Kidney glomerular epithelial cell (primary cell): ENCODE results near the gene MRPL55.

ENCODE experiments used
- DNase-seq: peaks from one replicate; lab custom pipeline; 2025; lab: John Stamatoyannopoulos, UW

The MRPL55 gene

DNA sequence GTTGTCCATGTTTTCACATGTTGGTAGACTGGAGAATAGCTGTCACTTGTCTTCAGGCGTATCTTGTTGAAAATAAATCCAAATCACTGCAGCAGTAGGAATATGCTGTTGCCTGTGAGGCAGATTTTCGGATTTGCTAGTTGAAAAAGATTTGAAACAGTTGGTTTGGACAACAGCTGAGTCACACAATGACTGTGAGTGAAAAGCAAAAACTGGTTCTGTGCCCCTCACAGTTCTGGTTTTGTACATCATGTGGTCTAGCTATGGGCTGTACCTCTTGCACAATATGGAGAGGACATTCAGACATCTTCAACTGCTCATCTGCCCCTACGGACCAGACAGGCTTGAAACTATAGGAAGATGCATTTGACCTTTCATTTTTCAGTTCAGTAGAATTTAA is 24.8 kb downstream of the MRPL55 start:
- DNase-seq, result no peak

DNA sequence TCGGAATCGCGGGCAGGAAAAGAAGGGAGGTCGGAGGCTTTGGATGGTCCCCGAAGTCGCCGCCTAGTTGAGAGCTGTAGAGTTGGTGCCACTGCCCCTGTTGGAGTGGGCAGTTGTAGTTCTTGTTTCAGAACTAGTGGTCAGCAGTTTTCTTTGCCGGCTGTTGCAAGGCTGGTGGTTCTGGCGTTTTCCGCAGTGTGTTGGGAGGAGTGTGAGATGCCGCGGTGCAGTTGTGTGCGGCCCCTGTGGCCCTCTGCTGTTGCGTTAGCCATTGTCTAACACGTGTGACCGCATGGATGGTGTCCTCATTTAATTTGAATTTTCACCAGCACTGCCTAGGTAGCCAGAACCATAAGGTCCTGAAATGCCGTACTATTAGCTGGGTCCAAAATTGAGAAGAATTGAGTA is 25.2 kb downstream of the MRPL55 start:
- peak; percentile 35 for DNase-seq

DNA sequence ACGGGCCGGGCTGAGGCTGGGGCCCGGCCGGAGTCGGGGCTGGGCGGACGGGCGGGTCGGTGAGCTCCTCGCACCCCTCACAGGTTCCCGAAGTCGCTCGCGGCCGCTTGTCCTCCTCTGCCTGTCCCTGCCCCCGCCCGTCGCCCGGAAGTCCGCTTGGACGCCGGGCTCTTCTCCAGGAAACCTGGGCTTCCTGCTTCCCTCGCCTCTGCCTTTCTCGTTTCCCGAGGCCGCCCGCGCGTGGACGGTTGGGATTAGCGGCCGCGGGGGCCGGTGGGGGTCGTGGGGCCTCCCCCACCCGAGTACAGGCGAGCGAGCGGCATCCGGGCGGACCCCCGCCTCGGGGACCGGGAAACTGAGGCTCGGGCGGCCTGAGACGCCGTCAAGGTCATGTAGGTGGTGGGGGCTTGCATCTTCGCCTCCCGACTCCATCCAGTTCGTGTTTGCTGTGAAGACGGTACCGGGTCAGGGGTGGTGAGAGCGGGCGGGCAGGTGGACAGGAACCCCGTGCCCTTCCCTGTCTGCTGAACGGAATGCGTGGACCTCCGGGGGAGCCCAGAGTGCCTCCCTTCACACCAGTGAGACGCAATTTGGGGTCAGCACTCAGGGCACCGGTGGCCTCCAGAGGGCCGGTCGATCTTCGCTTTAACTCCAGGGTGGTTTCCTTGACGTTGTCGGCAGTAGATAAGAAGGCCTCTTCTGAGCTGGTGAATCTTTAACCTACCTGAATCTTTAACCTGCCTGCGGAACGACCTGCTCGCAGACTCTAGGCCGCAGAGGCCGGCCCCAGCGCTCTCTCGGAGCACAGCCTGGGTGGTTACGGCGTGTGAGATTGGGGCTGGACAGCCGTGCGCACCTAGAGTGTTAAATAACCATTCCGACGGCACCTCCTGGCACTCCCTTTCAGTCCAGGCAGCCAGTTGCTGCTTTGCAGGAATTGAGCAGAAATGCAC is 25.9 kb downstream of the MRPL55 start:
- DNase-seq, result no peak

DNA sequence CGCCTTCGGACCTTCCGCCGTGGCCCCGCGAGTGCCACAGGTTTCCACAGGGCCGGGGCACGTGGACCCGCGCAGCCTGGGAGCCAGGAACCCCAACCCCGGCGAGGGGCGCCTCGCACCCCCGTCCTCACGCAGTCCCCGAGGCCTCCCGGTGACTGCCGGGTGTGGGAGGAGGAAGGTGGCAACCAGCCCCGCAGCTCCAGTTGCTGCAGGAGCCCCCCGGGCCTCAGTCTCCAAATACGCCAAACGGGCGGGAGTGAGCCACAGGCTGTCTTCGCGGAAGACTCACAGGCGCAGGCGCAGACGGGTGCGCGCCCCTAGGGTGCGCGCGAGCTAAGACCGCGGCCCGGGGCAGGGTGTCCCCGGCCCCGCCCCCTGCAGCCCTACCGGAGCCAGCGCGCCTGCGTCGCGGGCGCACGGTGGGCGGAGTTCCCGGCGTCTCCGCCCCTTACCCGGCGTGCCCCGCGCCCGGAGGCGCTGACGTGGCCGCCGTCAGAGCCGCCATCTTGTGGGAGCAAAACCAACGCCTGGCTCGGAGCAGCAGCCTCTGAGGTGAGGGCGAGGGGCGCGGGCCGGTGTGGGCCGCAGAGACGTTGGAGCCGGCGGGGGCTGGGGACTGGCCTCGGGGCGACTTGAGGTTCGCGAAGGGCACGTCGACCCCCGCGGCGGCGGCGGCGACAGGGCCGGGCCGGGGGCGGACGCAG is 26.7 kb downstream of the MRPL55 start, which contains the start of gene ARF1:
TSS of gene ARF1 (plus strand) at position 495 of the 704 bp plus-strand sequence. CDS start 14,407 bp downstream, outside the sequence.
- DNase-seq, result peak; percentile 85

DNA sequence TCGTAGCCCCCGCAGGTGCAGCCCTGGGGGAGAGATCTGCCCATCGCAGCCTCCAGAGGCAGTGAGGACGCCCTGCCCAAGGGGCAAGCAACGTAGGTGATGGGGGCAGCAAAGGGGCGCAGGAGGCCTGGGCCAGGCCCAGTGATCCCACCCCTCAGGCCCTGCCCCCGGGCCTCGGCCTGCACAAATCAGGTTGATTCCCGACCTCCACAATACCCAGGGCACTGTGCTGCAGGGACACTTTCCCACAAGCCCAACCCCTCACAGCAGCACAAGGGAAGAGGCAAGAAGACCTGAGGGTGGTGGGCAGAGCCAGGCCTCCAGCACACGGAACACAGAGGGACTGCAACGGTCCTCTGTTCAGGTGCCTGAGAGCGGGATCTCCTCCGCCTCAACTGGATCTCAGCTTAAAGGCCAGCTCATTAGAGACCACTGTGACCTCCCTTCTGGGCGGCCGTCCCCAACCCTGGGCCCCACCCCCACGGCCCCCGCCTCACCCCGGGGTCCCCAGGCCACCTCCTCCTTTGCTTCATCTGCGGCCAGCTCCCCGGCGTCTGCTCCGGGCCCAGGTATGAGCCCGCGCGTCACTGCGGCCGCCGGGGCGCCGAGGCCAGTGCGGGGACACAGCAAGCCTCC is 27.4 kb downstream of the MRPL55 start:
- DNase-seq, result no peak

DNA sequence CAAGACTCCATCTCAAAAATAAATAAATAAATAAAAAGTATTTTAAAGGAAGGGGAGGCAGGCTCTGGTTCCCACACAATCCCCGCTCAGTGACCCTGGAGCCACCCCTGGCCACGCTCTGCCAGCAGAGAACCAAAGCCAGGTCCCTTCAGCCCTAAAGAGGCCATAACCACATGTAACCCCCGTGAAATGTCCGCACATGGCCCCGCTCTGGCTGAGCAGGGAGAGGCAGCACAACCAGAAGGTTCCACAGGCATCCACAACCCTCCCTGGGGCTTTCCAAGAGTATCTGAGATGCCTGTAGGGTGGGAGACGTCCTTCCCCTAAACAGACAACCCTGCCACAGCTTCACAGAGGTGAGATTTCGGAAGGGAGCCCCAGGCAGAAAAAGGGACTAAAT is 28.0 kb downstream of the MRPL55 start:
- DNase-seq, result no peak

DNA sequence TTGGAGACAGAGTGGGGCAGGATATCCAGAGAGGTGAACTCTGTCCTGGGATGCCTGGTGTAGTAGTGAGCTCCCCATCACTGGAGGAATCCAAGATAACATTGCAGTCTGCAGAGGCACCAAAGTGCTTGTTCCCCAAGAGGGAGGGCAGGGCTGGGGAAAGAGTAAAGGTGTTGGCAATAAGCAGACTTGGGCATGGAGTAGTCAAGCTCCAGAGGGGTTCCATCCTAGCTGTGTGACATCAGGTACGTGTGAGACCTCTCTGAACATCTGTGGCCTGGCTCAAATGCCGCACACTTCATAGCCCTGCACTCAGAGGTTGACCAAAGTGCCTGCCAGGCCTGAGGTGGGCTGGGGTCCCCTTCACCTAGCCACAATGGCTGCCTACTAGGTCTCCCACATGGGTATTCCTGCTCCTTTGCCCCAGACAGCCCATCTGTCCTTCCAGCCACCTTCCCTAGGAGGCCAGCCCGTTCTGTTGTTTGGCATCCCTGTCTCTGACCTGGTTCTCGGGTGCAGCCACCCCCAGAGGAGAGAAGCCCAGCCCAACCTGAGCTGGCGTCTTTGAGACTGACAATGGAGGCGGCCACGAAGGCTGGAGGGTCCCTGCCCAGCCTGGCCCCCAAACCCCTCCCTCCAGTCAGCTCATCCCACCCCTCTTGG is 29.4 kb downstream of the MRPL55 start:
- DNase-seq, result no peak

DNA sequence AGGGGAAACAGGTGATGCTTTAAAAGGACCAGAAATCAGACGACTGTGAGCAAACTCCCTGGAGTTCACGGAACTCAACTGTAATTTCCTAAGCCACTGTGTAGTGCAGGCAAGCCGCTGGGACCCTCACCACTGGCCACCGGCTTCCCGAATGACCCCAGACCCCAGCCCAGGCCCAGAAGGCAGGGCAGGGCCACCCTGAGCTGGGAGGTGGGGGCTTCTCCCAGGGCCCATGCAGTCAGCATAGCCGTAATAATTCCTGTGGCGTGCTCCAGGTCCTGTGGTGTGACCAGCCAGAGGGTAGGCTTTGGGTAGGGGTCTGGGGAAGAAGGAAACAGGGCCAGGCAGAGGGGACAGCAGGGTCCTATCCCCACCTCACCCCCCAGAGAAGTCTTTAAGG is 30.1 kb downstream of the MRPL55 start:
- DNase-seq, result no peak

DNA sequence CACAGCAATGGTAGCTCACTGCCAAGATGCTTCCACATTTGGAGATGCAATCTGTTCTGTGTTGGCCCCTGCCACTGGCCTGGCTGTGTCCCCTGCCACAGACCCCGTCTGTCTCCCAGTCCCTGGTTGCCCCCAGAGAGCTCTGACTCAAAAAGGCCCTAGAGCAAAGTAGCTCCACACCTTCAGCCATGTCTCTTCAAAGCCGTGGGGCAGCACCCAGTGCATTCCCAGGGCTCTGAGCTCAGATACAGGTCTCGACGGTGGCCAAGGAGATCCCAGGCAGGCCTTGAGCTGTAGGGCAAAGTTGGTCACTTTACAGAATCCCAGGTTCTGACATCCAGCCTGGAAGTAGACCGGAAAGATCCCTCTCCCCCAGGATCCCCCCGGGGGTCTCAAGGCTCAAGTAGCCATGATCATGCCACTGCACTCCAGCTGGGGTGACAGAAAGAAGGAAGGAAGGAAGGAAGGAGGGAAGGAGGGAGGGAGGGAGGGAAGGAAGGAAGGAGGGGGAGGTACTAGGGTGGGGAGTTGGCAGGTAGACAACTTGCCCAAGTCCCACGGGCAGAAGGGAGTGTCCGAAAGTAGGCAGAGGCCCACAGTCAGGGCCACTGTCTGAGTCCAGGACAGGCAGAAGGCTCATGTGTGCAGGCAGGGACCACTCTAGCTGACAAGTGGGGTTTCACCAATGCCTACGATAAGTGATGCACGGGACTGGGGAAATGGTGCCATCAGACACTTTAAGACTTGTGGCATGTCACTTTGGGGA is 31.4 kb downstream of the MRPL55 start:
- DNase-seq, result no peak

DNA sequence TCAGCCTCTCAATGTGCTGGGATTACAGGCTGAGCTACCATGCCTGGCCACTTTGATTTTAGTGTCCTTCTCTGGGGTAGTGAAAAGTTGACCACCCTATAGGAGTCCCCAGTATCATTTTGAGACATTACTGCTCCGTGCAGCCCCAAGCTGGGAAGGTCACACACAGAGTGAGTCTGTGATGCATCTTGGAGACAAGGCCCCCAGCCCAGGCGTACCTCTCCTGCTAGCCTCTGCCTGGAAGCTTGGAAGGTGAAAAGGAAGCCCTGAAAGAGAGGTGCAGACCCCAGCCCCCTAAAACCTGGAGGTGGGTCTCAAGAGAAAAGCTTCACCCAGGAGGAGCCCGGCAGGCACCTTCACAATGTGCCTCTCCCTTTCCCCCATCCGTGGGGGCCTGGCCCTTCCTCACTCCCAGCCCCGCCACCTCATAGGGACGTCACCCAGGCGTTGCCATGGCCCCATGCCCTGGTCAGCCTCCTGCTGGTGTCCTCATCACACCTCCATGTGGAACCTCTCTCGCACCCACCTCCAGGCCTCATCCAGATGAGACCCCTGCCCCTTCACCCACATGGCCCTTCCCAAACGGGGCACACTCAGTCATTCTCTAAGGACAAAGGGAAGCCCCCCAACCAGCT is 32.2 kb downstream of the MRPL55 start:
- DNase-seq, result no peak

DNA sequence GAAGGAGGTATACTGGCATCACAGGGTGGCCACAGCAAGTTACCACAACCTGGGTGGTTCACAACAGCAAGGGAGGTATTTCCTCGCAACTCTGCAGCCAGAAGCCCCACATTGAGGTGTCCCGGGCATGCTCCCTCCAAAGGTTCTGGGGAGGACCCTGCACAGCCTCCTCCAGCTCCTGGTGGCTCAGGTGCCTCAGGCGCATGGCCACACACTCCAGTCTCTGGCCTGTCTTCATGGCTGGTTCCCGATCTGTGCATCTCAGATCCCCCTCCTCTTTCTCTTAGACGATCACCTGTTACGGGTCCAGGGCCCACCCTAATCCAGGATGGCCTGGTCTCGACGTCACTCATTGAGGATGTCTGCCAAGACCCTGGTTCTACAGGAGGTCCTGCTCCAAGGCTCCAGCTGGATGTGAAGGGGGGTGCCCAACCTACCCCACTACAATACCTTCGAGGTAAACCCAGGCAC is 33.3 kb downstream of the MRPL55 start:
- no peak for DNase-seq

DNA sequence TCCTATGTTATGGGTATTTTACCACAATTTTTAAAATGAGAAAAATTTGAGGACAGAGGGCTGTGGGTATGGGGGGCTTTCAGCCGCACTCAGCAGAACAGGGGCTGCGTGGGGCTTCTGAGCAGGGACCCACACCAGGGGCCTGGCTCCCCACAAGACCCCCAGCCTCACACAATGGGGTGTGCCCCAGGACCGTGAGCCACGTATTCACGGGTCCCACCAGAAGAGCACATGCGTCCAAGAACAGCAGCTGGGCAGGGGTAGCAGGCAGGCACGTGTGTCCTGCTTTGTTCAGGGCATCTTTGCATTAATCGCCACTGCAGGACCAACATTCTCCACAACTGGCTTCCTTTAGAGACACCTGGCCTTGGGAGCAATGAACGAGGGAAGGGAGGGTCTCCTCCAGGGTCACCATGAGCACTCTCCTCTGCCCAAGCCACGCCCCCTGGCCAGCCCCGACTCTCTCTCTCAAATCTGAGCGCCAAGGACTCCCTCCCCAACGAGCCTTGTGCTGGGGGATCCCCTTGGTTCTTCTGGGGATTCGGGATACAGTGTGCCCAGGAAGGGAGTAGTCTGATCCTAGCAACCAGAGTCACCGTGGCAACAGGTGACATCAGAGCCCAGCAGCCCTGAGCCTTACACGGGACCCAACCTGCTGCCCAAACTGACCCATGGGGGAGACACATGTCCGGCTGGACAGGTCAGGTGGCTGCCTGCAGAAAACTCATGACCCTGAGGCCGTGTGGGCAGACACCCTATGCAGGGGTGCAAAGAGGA is 34.0 kb downstream of the MRPL55 start:
- no peak for DNase-seq

DNA sequence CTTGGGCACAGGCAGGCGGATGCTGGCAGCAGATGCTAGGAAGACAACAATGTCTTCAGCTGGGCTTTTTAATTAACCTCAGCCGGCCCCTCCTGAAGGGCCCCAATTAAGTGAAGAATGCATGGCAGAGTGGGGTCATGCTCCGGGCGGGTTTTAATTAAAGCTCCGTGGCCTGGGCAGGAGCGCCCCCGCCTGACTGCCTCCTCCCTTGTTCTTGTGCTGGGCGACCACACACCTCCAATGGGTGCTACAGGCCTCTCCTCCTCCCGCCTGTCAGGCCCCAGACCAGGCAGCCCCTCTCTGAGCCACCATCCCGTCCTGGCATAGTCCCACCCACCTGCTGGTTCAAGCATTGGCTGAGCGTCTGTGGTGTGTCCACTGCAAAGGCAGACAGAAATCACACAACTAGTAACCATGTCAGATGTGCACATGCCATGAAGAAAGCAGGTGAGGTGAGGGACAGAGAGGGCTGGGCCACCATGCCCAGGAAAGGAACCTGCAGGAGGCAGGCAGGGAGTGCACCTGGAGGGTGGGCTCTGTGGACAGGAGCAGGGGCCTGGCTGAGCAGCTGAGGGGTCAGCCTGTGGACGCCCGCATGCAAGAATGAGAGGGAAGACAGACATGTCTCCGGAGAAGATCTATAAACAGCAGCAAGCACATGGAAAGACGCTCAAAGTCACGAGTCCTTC is 35.1 kb downstream of the MRPL55 start:
- DNase-seq, result no peak

DNA sequence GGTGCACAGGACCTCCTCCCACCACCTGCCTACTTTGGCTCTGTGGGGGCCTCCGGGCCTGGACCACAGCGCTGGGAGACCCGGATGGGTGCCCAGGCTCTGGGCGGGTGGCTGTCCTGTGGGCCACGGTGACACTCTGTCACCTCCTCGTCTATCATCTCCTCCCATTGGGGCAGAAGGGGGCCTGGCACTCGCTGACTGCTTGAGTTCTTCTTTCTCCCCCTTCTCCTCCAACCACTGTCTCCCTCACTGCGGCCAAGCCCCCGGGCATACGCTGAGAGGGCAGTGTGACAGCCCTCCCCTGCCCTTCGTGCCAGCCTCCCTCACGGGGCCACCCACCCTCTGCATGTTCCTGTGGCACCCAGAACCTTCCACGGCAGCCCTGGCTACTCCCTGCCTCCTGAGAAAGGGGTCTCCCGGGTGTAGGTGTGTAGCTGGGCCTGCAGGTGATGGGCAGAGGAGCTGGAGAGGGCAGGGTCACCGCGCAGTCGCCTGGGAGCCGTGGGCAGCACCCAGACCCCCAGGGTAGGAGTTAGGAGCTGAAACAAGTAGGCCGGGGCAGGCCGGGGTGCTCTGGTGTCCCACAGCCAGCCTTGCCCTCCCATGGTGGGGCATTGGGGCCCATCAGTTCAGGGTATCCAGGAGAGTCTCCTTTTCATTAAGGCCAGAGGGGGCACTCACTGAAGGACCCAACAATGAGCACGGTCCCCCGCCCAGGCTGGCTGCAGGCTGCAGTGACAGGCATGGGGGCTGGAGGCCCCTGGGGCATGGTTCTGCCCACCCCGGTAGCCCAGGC is 35.8 kb downstream of the MRPL55 start:
- no peak for DNase-seq

DNA sequence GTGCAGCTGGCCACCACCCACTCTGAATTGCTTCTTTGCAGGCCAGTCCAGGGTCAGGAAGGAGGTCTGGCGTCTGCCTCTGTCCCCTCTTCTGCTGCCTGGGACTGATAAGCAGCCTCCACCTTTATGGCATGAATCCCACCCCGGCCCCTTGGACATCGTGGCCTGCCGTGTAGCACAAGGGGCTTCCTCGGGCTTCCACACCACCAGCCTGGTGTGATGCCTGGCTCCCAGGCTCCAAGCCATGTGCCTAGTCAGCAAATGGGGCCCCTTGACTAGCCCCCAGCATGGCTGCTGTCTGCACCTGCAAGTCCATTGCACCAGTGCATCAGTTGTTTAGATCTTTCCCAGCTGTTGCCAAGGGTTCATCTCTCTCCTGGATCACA is 36.4 kb downstream of the MRPL55 start:
- no peak for DNase-seq

DNA sequence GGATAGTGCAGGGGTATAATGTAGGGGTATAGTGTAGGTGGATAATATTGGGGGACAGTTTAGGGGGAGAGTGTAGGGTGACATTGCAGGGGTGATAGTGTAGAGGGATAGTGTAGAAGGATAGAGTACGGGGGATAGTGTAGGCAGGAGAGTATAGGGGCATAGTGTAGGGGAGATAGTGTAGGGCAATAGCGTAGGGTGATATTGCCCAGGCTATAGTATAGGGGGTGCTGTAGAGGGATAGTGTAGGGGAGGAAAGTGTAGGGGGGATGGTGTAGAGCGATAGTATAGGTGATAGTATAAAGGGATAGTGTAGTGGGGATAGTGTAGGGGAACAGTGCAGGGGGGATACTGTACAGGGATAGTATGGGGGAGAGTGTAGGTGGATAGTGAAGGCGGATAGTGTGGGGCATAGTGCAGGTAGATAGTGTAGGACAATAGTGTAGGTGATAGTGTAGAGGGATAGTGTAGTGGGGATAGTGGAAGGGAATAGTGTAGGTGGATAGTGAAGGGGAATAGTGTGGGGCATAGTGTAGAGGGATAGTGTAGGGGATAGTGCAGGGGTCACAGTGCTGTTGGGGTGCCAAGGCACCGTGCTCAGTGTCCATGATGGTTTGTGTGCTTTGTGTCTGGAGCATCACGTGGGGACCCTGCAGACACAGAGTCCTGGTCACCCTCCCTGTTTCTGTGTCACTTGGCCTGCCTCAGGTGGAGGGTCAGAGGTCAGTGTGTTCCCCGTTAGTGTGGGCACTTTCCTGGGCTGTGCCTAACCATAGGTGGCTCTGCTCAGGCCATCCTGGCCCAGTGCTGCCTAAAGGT is 37.1 kb downstream of the MRPL55 start:
- DNase-seq, result no peak

DNA sequence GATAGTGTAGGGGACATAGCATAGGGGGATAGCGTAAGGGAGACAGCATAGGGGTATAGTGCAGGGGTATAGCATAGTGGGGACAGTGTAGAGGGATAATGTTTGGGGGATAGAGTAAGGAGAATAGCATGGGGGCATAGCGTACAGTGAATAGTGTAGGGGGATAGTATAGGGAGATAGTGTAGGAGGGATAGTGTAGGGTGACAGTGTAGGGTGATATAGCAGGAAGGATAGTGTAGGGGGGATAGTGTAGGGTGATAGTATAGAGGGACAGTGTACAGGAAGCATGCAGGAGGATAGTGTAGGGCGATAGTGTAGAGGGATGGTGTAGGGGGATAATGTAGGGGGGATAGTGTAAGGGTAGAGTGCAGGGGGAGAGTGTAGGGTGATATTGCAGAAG is 38.2 kb downstream of the MRPL55 start:
- no peak for DNase-seq

DNA sequence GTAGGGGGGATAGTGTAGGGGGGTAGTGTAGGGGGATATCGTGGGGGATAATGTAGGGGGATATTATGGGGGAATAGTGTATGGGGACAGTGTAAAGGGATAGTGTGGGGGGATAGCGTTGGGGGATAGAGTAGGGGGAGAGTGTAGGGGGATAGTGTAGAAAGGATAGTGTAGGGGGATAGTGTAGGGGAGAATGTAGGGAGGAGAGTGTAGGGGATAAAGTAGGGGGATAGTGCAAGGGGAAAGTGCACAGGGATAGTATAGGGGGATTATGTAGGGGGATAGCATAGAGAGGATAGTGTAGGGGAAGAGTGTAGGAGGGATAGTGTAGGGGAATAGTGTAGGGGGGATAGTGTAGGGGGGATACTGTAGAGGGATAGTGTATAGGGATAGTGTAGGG is 38.9 kb downstream of the MRPL55 start:
- DNase-seq, result no peak
